Keratinocyte (primary cell): ENCODE measurements around the gene CDY2B. TPM values are rescaled to one million over a fixed set of nuclear protein-coding genes. Genes with fewer than 3 reads are reported as not detected.
"Not testable (repeated sequence)": the region's sequence is repeated elsewhere in the genome, so short reads cannot be mapped to it uniquely, and the experiment has no call there.

ENCODE experiments used
- DNase-seq: peaks from one replicate; pipeline ENCODE4 v3.0.0-alpha.2; 2011; ENCODE audit warnings: low read depth, missing footprints, low spot score
- FAIRE-seq: peaks from 2 replicates; lab custom pipeline; 2011; peaks lifted over from hg19 to GRCh38; lab: Jason Lieb, UNC
- H2AFZ ChIP-seq: 2 replicates; pipeline ENCODE4 v1.6.0; 2012; ENCODE audit warnings: low read length, control low read depth, inconsistent platforms; ENCODE audit not compliant: control insufficient read depth
- H3K27ac ChIP-seq: 2 replicates; pipeline ENCODE4 v1.5.1; 2011; ENCODE audit warnings: low read length; ENCODE audit not compliant: control insufficient read depth, insufficient read depth
- H3K27me3 ChIP-seq: 3 replicates; pipeline ENCODE4 v1.6.0; 2011; ENCODE audit warnings: low read length; ENCODE audit not compliant: control insufficient read depth, insufficient read depth; ENCODE audit errors: extremely low read depth
- H3K36me3 ChIP-seq, 2 experiments: 2 replicates in 1 of 2; 3 replicates in 1 of 2; pipeline ENCODE4 v1.5.1; 2011; ENCODE audit warnings: low read length in 2 of 2, mild to moderate bottlenecking in 1 of 2; ENCODE audit not compliant: control insufficient read depth in 2 of 2, insufficient read depth in 2 of 2; ENCODE audit errors: extremely low read depth in 1 of 2
- H3K4me1 ChIP-seq: 3 replicates; pipeline ENCODE4 v1.5.1; 2011; ENCODE audit warnings: low read length; ENCODE audit not compliant: control insufficient read depth, insufficient read depth; ENCODE audit errors: extremely low read depth
- H3K4me2 ChIP-seq: 3 replicates; pipeline ENCODE4 v1.6.0; 2011; ENCODE audit warnings: low read depth, low read length; ENCODE audit not compliant: control insufficient read depth, insufficient read depth; ENCODE audit errors: extremely low read depth
- H3K4me3 ChIP-seq, 3 experiments: fragments of 200-600 bp in 1 of 3; sonication (generic) in 1 of 3; 2 replicates in 2 of 3; 3 replicates in 1 of 3; pipeline ENCODE4 v1.5.1; 2011 to 2016; ENCODE audit warnings: low read length in 3 of 3, mild to moderate bottlenecking in 3 of 3, control low read depth in 2 of 3, inconsistent platforms in 1 of 3, low read depth in 1 of 3, mixed read lengths in 1 of 3, mixed run types in 1 of 3, moderate library complexity in 1 of 3; ENCODE audit not compliant: control insufficient read depth in 2 of 3, insufficient read depth in 2 of 3; ENCODE audit errors: extremely low read depth in 1 of 3
- H3K79me2 ChIP-seq: 2 replicates; pipeline ENCODE4 v1.6.0; 2012; ENCODE audit warnings: low read length; ENCODE audit not compliant: control insufficient read depth, insufficient read depth
- H3K9ac ChIP-seq: 3 replicates; pipeline ENCODE4 v1.6.0; 2011; ENCODE audit warnings: low read length; ENCODE audit not compliant: control insufficient read depth, insufficient read depth; ENCODE audit errors: extremely low read depth
- H3K9me1 ChIP-seq: 3 replicates; pipeline ENCODE4 v1.6.0; 2011; ENCODE audit warnings: low read length; ENCODE audit not compliant: control insufficient read depth, insufficient read depth; ENCODE audit errors: extremely low read depth
- H3K9me3 ChIP-seq: 2 replicates; pipeline ENCODE4 v1.5.1; 2012; ENCODE audit warnings: low read depth, low read length; ENCODE audit not compliant: control insufficient read depth
- H4K20me1 ChIP-seq: 3 replicates; pipeline ENCODE4 v1.6.0; 2011; ENCODE audit warnings: low read length; ENCODE audit not compliant: control insufficient read depth, insufficient read depth; ENCODE audit errors: extremely low read depth
- dilution Hi-C: fragments of 300-500 bp; cut with MboI; formaldehyde crosslinking; loops from one replicate; pipeline ENCODE4 v1.7.0; 2020; ENCODE audit warnings: low sequenced_read_pairs; ENCODE audit not compliant: extremely low pct_ligation_motif_present
- polyA plus RNA-seq, 5 experiments: library from polyadenylated mRNA; depleted of rRNA in 3 of 5; stranded (reverse) in 3 of 5; stranded (forward) in 1 of 5; unstranded in 1 of 5; fragments of >200 nt; gene quantifications; 1 replicate in 1 of 5; 2 replicates in 3 of 5; 3 replicates in 1 of 5; pipeline versions ENCODE4 v1.2.1 to v1.2.3, GENCODE V29; 2011 to 2012; ENCODE audit warnings: missing spikeins in 2 of 5, low read depth in 1 of 5, low replicate concordance in 1 of 5

CDY2B gene
- polyA plus RNA-seq, 1 donor (not counting 4 experiments of a cell fraction or from before 2014, with no cell fraction given), result not detected

DNA sequence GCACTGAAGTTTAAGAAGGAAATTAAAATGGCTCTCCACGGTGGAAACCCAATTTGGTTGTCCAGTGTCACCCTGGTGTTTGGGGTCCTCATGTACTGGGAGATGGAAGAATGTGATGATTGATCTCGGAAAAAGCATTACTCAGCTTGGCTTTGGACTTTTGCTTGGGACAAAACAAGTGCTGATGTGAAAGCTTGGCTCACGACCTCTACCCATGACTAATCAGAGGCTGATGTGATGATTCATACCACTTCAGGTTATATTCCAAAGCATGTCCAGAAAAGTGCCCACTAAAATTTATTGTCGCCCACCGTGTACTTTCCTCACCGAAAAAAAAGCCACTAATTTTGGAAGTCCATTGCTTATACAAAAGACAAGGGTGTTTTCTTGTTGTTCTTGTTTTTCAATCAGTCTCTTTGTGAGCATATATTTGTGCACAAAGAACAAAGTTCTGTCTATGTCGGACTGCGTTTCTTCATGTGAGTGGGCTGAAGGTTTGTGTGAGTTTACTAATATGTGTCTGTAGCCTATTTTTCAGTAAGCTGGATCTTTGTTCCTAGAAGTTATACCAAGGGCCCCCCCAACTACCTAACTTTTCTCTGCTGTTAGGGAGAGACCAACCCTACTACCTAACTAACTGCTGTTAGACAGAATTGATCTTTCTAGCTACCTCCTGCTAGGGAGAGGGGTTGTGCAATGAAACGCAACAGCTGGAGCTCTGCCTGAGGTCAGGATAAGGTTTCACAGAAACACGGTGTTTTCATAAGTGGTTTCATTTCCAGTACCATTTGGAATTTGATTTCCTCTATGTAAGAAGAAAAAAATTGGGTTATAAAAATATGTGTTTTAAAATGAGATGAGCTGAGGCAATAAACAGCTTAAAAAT, 22.8 kb downstream of the CDY2B start:
- not testable (repeated sequence) for FAIRE-seq

DNA sequence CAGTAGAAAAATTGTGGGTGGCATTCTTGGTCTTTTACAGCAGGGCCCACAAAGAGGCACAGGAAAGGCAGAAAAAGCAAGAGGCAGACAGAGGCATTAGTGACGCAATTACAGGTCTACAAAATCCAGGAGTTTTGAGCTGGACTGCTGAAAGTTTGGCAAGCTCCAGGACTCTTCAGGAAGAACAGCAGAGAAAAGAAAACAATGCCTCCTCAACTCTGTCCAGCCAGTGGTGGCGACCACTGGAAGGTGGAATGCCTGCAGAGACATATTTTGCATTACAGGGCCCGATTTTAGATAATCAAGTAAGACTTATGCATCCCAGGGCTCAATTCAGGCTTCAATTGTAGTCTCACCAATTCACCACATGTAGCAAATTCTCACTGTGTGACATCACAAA, 23.5 kb downstream of the CDY2B start:
- H3K4me3 ChIP-seq, H3K9me3 ChIP-seq, H2AFZ ChIP-seq, H3K27me3 ChIP-seq, DNase-seq, H3K27ac ChIP-seq, dilution Hi-C loops, H3K4me2 ChIP-seq, H3K36me3 ChIP-seq, H3K4me1 ChIP-seq, FAIRE-seq, H3K9me1 ChIP-seq, H3K9ac ChIP-seq, H4K20me1 ChIP-seq, H3K79me2 ChIP-seq: not testable (repeated sequence)

More for the DNA sequence above, 22.8 kb downstream of the CDY2B start:
- dilution Hi-C loops, H4K20me1 ChIP-seq, H2AFZ ChIP-seq, DNase-seq, H3K36me3 ChIP-seq, H3K4me2 ChIP-seq, H3K4me1 ChIP-seq, H3K79me2 ChIP-seq, H3K9me1 ChIP-seq, H3K27me3 ChIP-seq, H3K9me3 ChIP-seq, H3K4me3 ChIP-seq, H3K9ac ChIP-seq, H3K27ac ChIP-seq: not testable (repeated sequence)

DNA sequence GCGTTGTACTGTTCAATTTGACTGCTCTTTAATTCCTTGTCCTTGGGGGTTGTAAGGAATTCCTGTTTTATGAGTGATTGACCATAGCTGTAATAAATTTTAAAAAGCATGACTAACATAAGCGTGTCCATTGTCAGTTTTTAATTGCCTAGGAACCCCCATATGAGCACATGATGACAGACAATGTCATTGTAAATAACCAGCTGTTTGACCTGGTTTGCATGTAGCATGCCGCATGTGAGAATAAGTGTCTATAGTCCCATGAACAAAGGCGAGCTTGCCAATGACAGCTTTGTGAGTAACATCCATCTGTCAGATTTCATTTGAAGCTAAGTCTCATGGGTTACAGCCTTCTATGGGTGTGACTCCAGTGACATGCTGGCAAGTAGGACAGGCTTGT, 30.9 kb downstream of the CDY2B start:
- H3K4me3 ChIP-seq, H3K27me3 ChIP-seq, FAIRE-seq, H3K9me3 ChIP-seq, H3K4me1 ChIP-seq, H3K79me2 ChIP-seq, dilution Hi-C loops, H3K27ac ChIP-seq, H3K9ac ChIP-seq, H2AFZ ChIP-seq, H4K20me1 ChIP-seq, H3K9me1 ChIP-seq, H3K4me2 ChIP-seq, DNase-seq, H3K36me3 ChIP-seq: not testable (repeated sequence)

DNA sequence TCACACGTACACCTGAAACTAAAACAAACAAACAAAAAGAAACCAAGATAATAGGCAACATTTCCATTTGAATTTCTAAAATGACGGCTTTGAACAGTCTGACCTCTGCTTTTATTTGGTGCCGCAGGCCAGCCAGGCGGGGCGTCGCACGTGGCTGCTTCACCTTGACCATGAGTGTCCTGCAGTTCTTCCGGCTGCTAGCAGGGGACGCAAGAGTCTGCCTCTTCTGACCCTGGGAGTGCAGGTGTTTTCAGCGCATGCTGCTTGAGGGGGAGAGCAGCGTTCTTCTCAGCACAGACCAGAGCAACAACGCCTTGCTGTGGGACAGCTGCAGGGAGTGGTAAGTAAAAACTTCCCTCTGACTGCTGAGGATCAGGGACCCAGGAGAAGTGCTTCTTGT, 47.9 kb downstream of the CDY2B start:
- FAIRE-seq, H3K4me3 ChIP-seq, H3K27ac ChIP-seq, DNase-seq, H3K36me3 ChIP-seq, H3K4me1 ChIP-seq, H3K9me1 ChIP-seq, H3K4me2 ChIP-seq, H3K27me3 ChIP-seq, H3K79me2 ChIP-seq, H4K20me1 ChIP-seq, H2AFZ ChIP-seq, dilution Hi-C loops, H3K9me3 ChIP-seq, H3K9ac ChIP-seq: not testable (repeated sequence)
